SK-N-SH treated with all-trans-retinoic acid at 6 μM for 48 hours (cell line): Measurements from ENCODE around the gene MAML2.

ENCODE experiments used
- ATAC-seq: fragments of 200-7000 bp; cut with Tn5 transposase; 3 replicates; pipeline ENCODE4 v1.9.1; 2020; ENCODE audit warnings: mild to moderate bottlenecking, moderate library complexity
- ARNTL ChIP-seq: fragments of 450-650 bp; formaldehyde crosslinking; IDR thresholded peaks from 2 replicates; pipeline ENCODE4 v1.5.0; 2020; ENCODE audit warnings: low read depth, mild to moderate bottlenecking, moderate library complexity, borderline replicate concordance
- BACH2 ChIP-seq: fragments of 250-450 bp; sonication (Bioruptor Pico); IDR thresholded peaks from 2 replicates; pipeline ENCODE4 v1.9.0; 2021; ENCODE audit warnings: mild to moderate bottlenecking, borderline replicate concordance
- CREB5 ChIP-seq: fragments of 250-450 bp; sonication (Bioruptor Pico); IDR thresholded peaks from 2 replicates; pipeline ENCODE4 v1.5.1; 2020; ENCODE audit warnings: low read depth, mild to moderate bottlenecking, moderate library complexity
- CSRNP3 ChIP-seq: fragments of 250-450 bp; sonication (Bioruptor Pico); IDR thresholded peaks from 2 replicates; pipeline ENCODE4 v1.5.1; 2021; ENCODE audit warnings: mild to moderate bottlenecking, moderate library complexity
- ESRRG ChIP-seq: fragments of 250-450 bp; sonication (Bioruptor Pico); IDR thresholded peaks from 2 replicates; pipeline ENCODE4 v1.6.1; 2021; ENCODE audit warnings: mild to moderate bottlenecking
- GLIS3 ChIP-seq: fragments of 250-450 bp; sonication (Bioruptor Pico); IDR thresholded peaks from 2 replicates; pipeline ENCODE4 v1.5.0; 2020; ENCODE audit warnings: mild to moderate bottlenecking, moderate library complexity
- ISL1 ChIP-seq: fragments of 250-450 bp; sonication (Bioruptor Pico); IDR thresholded peaks from 2 replicates; pipeline ENCODE4 v2.1.2; 2022; ENCODE audit warnings: mild to moderate bottlenecking, moderate library complexity
- POU6F1 ChIP-seq: fragments of 250-450 bp; sonication (Bioruptor Pico); IDR thresholded peaks from 2 replicates; pipeline ENCODE4 v1.8.0; 2021; ENCODE audit warnings: low read depth, mild to moderate bottlenecking, moderate library complexity, borderline replicate concordance
- PPARA ChIP-seq: fragments of 250-450 bp; sonication (Bioruptor Pico); IDR thresholded peaks from 2 replicates; pipeline ENCODE4 v1.5.0; 2020; ENCODE audit warnings: mild to moderate bottlenecking, borderline replicate concordance
- RARB ChIP-seq: fragments of 250-450 bp; sonication (Bioruptor Pico); IDR thresholded peaks from 2 replicates; pipeline ENCODE4 v1.8.0; 2021; ENCODE audit warnings: mild to moderate bottlenecking, moderate library complexity
- SNAI2 ChIP-seq: fragments of 250-450 bp; sonication (Bioruptor Pico); IDR thresholded peaks from 2 replicates; pipeline ENCODE4 v1.5.0; 2020; ENCODE audit warnings: mild to moderate bottlenecking, moderate library complexity
- TCF4 ChIP-seq: fragments of 250-450 bp; sonication (Bioruptor Pico); IDR thresholded peaks from 2 replicates; pipeline ENCODE4 v1.8.0; 2021; ENCODE audit warnings: mild to moderate bottlenecking, moderate library complexity, borderline replicate concordance
- TOX ChIP-seq: fragments of 250-450 bp; sonication (Bioruptor Pico); IDR thresholded peaks from 2 replicates; pipeline ENCODE4 v1.8.0; 2021; ENCODE audit warnings: mild to moderate bottlenecking, moderate library complexity, borderline replicate concordance
- TSHZ2 ChIP-seq: fragments of 250-450 bp; sonication (Bioruptor Pico); IDR thresholded peaks from 2 replicates; pipeline ENCODE4 v1.5.0; 2020; ENCODE audit warnings: mild to moderate bottlenecking, moderate library complexity
- ZFP3 ChIP-seq: fragments of 250-450 bp; sonication (Bioruptor Pico); IDR thresholded peaks from 2 replicates; pipeline ENCODE4 v1.5.0; 2020; ENCODE audit warnings: mild to moderate bottlenecking, moderate library complexity
- ZFP30 ChIP-seq: fragments of 450-650 bp; formaldehyde crosslinking; IDR thresholded peaks from 2 replicates; pipeline ENCODE4 v1.5.0; 2022; ENCODE audit warnings: mild to moderate bottlenecking, moderate library complexity
- ZNF565 ChIP-seq: fragments of 450-650 bp; formaldehyde crosslinking; conservative IDR thresholded peaks from 2 replicates; pipeline ENCODE4 v1.5.0; 2020; ENCODE audit warnings: low read depth, mild to moderate bottlenecking, moderate library complexity
- ZNF70 ChIP-seq: fragments of 450-650 bp; formaldehyde crosslinking; IDR thresholded peaks from 2 replicates; pipeline ENCODE4 v1.5.0; 2020; ENCODE audit warnings: mild to moderate bottlenecking, moderate library complexity
- ZNF8 ChIP-seq: fragments of 450-650 bp; formaldehyde crosslinking; IDR thresholded peaks from 2 replicates; pipeline ENCODE4 v1.5.0; 2020; ENCODE audit warnings: mild to moderate bottlenecking, moderate library complexity

The MAML2 gene

GRCh38 chr11:95961758-95962157 is 381.2 kb downstream of the MAML2 start:
- ATAC-seq, result no peak
- TF ChIP-seq ZFP30 (CRISPR knock-in tag), result no peak
- no peak for TF ChIP-seq BACH2 (CRISPR knock-in tag)
- no peak for TF ChIP-seq ARNTL (CRISPR knock-in tag)
- no peak for TF ChIP-seq TCF4
- TF ChIP-seq ESRRG (CRISPR knock-in tag), result no peak
- no peak for TF ChIP-seq GLIS3 (CRISPR knock-in tag)
- no peak for TF ChIP-seq POU6F1 (CRISPR knock-in tag)
- no peak for TF ChIP-seq SNAI2 (CRISPR knock-in tag)
- no peak for TF ChIP-seq PPARA (CRISPR knock-in tag)
- TF ChIP-seq RARB (CRISPR knock-in tag), result no peak
- no peak for TF ChIP-seq TSHZ2 (CRISPR knock-in tag)
- TF ChIP-seq ZNF8 (CRISPR knock-in tag), result no peak
- no peak for TF ChIP-seq CSRNP3 (CRISPR knock-in tag)
- no peak for TF ChIP-seq ISL1 (CRISPR knock-in tag)
- no peak for TF ChIP-seq CREB5
- TF ChIP-seq ZNF70, result no peak
- no peak for TF ChIP-seq ZFP3
- TF ChIP-seq, all 23 proteins: peak for 0

- TF ChIP-seq ISL1 (CRISPR knock-in tag), result no peak
- no peak for TF ChIP-seq ZNF8 (CRISPR knock-in tag)
- TF ChIP-seq ZNF565, result no peak
- TF ChIP-seq ZNF70, result no peak
- no peak for TF ChIP-seq POU6F1 (CRISPR knock-in tag)
- no peak for TF ChIP-seq SNAI2 (CRISPR knock-in tag)
- TF ChIP-seq ESRRG (CRISPR knock-in tag), result no peak
- no peak for TF ChIP-seq GLIS3 (CRISPR knock-in tag)
- TF ChIP-seq ZFP3, result no peak
- TF ChIP-seq CREB5, result no peak
- TF ChIP-seq TSHZ2 (CRISPR knock-in tag), result no peak
- TF ChIP-seq TOX (CRISPR knock-in tag), result no peak
- TF ChIP-seq, all 23 proteins: peak for 0
- ATAC-seq, result no peak
Measured at GRCh38 chr11:95950905-95951304, 392.1 kb downstream of the MAML2 start.
